Subcutaneous adipose tissue (tissue), 4 donors: Measurements from ENCODE around the gene JARID2. TPM values are rescaled to one million over a fixed set of nuclear protein-coding genes. Genes with fewer than 3 reads are reported as not detected.

Experiments used
- total RNA-seq, 4 donors: library from RNA; depleted of rRNA; stranded (reverse); fragments of >200 nt; gene quantifications; one replicate each; pipeline ENCODE4 v1.1.0, GENCODE V29; 2016
- TF ChIP-seq, protein P1 (sequence below): fragments of 450-650 bp; IDR thresholded peaks from one replicate; pipeline ENCODE4 v1.5.1; 2016; ENCODE audit warnings: low read depth, mild to moderate bottlenecking, control low read depth, antibody characterized with exemption, moderate library complexity

The JARID2 gene
- total RNA-seq, 4 donors from 2014 or later, result 9.8 to 17.2 (median 12.1) TPM

DNA sequence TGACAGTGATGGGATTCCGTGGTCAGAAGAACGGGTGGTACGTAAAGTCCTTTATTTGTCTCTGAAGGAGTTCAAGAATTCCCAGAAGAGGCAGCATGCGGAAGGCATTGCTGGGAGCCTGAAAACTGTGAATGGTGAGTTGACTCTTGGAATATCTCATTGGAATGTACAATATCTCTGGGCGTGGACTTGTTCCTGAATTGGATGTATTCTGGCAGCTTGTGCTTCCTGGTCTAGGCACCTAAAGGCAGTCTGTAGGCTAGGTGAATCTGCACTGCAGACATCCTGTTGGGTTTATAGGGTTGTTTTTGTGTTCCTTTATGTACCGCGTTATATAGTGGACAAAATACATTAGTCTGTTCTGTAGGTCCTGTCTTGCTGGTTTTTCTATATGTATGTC, 128.2 kb downstream of the JARID2 start:
- TF ChIP-seq, protein P1, sequence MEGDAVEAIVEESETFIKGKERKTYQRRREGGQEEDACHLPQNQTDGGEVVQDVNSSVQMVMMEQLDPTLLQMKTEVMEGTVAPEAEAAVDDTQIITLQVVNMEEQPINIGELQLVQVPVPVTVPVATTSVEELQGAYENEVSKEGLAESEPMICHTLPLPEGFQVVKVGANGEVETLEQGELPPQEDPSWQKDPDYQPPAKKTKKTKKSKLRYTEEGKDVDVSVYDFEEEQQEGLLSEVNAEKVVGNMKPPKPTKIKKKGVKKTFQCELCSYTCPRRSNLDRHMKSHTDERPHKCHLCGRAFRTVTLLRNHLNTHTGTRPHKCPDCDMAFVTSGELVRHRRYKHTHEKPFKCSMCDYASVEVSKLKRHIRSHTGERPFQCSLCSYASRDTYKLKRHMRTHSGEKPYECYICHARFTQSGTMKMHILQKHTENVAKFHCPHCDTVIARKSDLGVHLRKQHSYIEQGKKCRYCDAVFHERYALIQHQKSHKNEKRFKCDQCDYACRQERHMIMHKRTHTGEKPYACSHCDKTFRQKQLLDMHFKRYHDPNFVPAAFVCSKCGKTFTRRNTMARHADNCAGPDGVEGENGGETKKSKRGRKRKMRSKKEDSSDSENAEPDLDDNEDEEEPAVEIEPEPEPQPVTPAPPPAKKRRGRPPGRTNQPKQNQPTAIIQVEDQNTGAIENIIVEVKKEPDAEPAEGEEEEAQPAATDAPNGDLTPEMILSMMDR, result no peak

DNA sequence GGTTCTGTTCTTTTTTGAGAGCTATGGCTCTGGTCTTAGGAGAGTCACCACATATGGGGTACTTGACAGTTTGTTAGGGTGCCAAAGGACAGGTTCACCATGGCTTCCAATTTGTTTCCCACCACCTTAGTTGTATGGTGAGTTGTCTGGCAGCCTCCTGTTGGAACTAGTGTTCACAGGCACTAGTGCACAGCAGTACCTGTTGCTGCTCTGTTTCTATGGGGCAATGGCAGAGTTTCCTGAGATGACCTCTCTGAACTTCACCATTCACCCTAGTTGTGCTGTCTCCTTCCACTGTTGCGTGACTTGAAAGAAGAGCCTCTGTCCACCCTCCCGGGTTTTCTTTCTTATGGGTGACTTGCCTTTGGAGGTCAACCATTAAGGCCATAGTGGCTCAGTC, 129.1 kb downstream of the JARID2 start:
- TF ChIP-seq, protein P1, result no peak

DNA sequence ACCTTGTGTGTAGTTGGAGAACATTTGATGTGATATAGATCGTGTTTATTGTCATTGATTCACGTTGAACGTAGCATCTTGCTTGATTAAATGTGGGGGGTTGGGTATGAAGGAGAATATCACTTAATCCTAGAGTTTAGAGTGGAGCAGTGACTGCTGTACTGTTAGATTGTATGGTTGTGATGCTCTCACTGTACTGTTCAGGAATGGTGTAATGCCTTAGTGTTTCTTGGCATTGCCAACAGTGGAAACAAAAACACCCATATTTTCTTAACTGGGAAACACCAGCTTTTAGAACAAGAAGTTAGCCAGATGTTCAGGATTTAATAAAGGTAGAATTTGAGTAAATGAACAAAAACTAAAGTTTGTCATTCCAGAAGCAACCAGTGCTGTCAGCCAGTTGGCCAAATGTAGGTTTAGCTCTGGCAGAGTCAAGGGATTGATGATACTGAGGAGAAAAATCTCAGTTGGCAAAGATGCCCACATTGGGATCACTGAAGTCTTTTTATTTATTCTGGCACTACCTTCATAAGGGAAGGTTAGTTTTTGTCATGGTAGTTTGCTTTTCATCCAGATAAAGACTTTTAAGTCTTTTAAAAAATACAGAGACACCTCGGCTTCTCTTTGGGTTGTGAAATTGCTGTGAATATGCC, 129.9 kb downstream of the JARID2 start:
- TF ChIP-seq, protein P1, result no peak

DNA sequence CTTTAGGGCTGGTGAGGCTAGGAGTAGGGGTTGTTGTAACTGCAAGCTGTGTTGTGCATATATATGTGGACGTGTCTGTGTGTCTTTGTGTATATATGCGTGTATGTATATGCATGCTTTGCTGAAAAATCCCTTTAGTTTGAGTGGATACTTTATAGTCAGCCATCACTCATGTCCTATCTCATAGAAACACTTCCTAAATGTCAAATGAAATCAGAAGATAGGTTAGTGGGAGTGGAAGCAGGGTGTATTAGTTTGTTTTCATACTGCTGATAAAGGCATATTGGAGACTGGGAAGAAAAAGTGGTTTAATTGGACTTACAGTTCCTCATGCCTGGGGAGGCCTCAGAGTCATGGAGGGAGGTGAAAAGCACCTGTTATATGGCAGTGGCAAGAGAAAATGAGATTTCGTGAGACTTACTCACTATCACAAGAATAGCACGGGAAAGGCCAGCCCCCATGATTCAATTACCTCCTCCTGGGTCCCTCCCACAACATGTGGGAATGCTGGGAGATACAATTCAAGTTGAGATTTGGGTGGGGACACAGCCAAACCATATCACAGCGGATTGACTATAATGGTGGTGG, 131.1 kb downstream of the JARID2 start:
- TF ChIP-seq, protein P1, result no peak

DNA sequence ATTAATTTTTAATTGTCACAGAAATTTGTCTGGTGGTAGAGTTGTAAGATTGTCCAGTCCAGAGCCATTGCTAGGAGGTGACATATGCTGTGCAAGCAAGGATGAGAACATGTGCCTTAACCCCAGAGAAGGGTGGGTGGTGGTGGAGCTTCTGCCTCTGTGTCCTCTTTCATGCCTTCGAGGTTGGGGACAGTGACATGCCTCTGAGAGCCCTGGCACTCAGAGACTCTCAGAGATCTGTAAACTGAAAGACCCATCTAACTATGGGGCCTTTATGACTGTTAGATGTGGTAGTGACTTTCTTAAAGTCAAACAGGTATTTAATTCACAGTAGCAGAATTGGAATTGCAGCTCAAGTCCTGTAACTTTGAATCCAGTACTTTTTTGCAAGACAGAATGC, 132.4 kb downstream of the JARID2 start:
- TF ChIP-seq, protein P1, result no peak

DNA sequence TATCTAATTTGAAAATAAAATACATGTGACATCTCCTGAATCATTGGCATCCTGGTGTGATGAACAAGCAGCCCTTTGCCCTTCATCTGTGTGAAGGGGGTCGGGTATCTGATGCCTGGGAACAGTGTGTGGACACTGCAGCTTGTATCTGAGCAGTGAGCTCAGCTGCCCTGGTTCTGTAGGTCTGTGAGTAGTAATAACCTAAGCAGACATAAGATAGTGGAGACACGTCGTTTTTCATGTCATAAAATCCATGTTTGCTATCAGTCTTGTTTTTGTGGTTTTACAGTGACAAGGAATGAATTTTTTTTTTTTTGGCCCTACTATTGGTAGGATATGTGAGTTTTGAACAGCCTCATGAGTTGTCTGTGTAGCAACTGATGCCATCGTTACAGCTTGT, 133.0 kb downstream of the JARID2 start:
- TF ChIP-seq, protein P1, result no peak

DNA sequence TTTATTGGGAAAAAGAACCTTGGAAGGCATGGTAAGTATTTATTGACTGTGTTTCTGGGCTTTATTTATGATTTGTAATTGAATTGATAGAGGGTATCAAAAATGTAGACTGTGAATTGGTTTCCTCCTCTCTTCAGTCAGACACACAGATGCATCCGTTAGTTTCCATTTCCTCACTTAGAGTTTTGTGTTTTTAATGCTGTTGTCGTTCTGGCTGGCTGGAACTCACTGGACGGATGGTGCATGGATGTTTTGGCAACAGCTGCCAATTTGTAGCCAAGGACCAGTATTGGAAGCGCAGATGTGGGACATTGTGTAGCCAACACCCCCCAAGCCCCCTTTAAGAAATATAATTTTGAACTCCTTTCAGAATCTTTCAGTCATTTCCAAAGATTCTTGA, 134.5 kb downstream of the JARID2 start:
- TF ChIP-seq, protein P1, result no peak
